NOMO-1 treated with DMSO at 0.1 percent for 48 hours (cell line): Measurements from ENCODE around the gene ACACB.

ENCODE experiments used
- DNase-seq: peaks from one replicate; lab custom pipeline; 2025; ENCODE audit not compliant: unreplicated experiment; lab: John Stamatoyannopoulos, UW

The ACACB gene

GRCh38 chr12:109109746-109110350 is 6.5 kb upstream of the ACACB start:
- DNase-seq, result no peak

GRCh38 chr12:109110988-109111495 is 5.3 kb upstream of the ACACB start:
- DNase-seq, result no peak

GRCh38 chr12:109112720-109113465 is 3.5 kb upstream of the ACACB start:
- no peak for DNase-seq

- DNase-seq, result no peak
Measured at GRCh38 chr12:109113661-109114321, 2.6 kb upstream of the ACACB start.

- DNase-seq, result no peak
Measured at GRCh38 chr12:109114644-109115043, 1.7 kb upstream of the ACACB start.

GRCh38 chr12:109115404-109115757 is 1.0 kb upstream of the ACACB start:
- no peak for DNase-seq

- no peak for DNase-seq
Measured at GRCh38 chr12:109116611-109116949, 193 bp downstream of the ACACB start.

- DNase-seq, result no peak
Measured at GRCh38 chr12:109120095-109120494, 3.7 kb downstream of the ACACB start.

GRCh38 chr12:109120557-109120956 is 4.2 kb downstream of the ACACB start:
- DNase-seq, result no peak

- DNase-seq, result no peak
Measured at GRCh38 chr12:109121346-109121880, 5.0 kb downstream of the ACACB start.

GRCh38 chr12:109124878-109125648 is 8.7 kb downstream of the ACACB start:
- DNase-seq, result no peak

- DNase-seq, result no peak
Measured at GRCh38 chr12:109125791-109126190, 9.4 kb downstream of the ACACB start.

- no peak for DNase-seq
Measured at GRCh38 chr12:109126784-109127183, 10.4 kb downstream of the ACACB start.

- no peak for DNase-seq
Measured at GRCh38 chr12:109127533-109128242, 11.3 kb downstream of the ACACB start.

- DNase-seq, result no peak
Measured at GRCh38 chr12:109130297-109131153, 14.1 kb downstream of the ACACB start.

GRCh38 chr12:109131154-109132050 is 15.0 kb downstream of the ACACB start:
- DNase-seq, result no peak

- no peak for DNase-seq
Measured at GRCh38 chr12:109134186-109134917, 18.0 kb downstream of the ACACB start.

GRCh38 chr12:109137055-109137454 is 20.7 kb downstream of the ACACB start:
- no peak for DNase-seq
